Stimulated activated CD8-positive, alpha-beta memory T cell treated with anti-CD3 and anti-CD28 coated beads, Interleukin-12 subunit alpha, Interleukin-12 subunit beta, amount 100 ng/mL, for 24 hours (primary cell): ENCODE data around the gene SMIM22.

Source experiments
- DNase-seq: peaks from one replicate; pipeline ENCODE4 v3.0.0-alpha.2; 2020; ENCODE audit errors: extremely low read depth

Gene SMIM22

DNA sequence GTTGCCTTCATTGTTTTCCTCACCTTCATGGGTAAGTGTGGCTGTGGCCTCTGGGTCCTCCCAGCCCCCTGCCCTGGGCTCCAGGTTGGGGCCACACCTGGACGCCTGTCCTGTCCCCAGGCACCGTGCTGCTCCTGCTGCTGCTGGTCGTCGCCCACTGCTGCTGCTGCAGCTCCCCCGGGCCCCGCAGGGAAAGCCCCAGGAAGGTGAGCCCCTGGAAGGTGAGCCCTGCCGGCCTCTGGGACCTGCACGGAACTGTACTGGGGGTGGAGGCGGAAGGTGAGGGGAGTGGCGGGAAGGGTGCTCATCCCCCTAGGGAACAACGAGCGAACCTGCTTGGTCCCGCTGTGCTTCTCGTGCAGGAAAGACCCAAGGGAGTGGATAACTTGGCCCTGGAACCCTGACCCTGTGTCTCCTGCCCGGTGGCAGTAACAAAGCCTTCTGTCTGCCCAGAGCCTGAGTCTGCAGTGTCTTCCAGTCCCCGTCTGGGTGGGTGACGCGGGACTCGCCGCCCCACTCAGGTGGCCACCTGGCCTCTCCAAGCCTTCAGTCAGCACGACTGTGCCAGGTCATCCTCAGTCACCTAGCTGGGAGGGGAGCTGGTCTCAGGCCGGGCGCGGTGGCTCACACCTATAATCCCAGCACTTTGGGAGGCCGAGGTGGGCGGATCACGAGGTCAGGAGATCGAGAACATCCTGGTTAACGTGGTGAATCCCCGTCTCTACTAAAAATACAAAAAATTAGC is 831 bp downstream of the SMIM22 start:
- DNase-seq = no peak

DNA sequence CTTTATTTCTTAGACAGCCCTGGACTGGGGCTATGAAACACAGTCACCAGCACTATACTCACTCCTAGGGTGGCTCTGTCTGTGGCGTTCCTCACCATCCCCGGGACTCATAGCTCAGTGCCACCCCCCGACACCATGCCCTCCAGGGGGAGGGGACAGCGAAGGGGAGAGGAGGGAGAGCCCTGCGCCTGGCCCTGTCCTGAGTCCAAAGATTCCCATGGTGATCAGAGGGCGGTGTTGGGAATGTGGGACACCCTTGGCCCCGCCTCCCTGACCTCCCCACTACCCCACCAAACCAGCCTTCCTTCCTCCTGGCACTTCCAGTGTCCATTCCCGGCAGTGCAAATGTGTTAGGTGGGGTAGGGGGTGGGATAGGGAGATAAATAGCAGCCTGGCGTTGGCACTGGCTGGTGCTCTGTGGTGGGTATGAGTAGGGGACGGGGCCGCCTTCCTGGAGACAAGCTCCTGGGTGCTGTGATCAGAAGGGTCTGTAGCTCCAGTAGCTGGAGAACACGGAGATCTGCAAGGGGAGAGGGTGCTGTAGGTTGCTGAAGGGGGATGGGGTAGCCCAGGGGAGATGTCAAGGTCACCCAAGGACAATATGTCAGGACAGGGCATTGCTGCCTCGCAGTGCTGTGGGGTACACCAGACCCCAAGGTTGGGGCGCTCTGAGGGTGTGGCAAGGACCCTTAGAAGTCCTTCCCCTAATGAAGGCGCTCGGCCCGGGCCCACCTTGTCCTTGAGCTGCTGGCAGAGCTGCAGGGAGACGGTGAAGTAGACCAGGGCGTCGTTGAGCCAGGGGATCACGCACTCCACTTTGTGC is 2.0 kb downstream of the SMIM22 start:
- DNase-seq = no peak

DNA sequence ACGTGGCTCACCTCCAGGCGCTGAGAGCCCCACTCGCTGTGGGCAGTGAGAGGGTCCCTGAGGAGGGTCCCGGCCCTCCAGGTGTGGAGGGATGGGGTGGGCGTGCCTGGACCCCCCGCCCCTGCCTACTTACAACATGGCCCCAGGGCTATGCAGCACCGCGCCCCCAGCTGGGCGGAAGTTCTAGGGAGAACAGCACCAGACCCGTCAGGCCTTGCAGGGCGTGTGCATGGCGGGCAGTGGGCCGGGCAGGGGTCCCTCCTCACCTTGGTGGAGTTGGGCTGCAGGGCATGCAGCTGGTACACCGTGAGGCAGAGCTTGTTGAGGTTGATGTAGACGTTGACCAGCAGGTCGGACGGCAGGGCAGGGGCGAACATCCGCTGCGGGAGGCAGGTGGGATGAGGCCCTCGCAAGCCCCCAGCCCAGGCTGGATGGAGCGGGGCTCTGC is 2.7 kb downstream of the SMIM22 start:
- no peak for DNase-seq

DNA sequence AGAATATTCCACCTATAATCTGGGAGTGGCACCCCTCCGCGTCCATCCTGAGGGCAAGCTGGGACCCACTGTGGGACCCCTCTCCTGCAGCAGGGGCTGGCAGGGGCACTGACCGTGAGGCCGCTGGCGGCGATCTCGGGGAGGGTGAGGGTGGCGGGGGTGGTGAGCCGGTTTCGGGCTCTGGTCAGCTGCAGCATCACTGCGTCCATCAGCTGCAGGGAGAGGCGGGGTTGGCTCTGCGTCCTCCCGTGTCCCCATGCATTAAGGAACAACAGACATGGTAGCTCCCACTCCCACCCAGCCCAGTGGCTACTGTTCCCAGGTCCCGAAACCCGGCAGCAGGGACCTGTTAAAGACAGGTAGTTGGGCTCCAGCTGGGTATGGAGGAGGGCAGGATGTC is 3.3 kb downstream of the SMIM22 start:
- no peak for DNase-seq

DNA sequence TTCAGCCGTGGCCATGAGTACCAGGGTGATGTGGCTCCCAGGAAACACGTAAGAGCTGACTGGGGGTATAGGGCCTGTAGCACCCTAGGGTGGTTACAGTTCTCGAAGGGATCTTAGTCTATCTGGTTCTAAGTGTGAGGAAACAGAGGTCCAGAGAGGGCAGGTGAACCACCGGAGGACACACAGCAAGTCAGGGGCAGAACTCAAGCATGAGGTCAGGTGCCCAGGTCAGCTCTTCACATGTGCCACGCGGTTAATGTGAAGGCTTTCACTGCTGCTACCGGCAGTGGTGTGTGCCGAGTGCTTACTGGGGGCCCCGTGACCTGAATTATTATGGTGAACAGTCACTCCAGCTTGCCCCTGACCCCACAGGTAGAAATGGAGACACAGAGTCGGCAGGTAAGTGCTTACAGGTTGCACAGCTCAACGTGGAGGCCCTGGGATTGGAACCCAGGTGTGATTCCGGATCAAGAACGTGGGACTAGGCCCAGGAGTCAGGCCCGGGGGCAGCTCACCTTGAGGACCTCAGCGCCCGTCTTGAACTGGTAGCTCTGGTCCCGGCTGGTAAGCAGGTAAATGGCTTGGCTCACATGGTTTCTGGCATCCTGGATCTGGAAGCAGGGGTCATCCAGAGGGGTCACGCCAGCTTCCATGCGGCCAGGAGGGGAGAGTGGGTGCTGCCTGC is 4.1 kb downstream of the SMIM22 start:
- no peak for DNase-seq

DNA sequence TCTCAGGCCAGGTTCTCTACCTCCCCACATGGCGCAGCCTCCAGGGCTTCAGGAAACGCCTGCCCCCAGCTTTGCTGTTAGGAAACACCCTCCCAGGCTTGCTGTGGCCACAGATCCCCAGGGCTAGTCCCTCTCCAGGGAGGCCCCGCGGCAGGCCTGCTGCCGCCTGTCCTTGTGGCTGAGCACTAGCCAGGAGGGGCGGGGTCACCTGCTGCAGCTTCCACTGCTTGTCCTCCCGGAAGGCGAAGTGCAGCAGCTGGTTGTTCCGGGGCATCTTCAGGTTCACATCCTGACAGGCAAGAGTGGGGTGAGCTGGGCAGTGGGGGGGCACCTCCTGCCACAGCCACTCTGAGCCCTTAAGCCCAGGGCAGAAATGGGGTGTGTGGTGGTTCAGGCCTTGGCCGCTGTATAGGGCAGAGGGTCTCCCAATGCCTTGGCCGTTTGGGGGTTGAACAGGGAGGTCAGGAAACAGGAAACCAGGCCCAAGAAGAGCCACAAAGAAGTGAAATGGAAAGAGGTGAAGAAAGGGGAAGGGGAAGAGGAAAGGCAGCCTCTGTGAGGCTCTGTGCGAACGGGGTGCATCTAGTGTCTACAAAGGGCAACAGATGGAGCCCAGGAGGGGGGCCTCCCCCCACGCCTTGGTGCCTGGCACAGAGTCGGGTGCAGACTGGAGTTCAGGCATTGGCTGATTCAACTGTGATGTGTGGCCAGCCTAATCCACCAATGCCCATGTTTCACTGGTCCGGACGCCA is 5.3 kb downstream of the SMIM22 start:
- DNase-seq = no peak

DNA sequence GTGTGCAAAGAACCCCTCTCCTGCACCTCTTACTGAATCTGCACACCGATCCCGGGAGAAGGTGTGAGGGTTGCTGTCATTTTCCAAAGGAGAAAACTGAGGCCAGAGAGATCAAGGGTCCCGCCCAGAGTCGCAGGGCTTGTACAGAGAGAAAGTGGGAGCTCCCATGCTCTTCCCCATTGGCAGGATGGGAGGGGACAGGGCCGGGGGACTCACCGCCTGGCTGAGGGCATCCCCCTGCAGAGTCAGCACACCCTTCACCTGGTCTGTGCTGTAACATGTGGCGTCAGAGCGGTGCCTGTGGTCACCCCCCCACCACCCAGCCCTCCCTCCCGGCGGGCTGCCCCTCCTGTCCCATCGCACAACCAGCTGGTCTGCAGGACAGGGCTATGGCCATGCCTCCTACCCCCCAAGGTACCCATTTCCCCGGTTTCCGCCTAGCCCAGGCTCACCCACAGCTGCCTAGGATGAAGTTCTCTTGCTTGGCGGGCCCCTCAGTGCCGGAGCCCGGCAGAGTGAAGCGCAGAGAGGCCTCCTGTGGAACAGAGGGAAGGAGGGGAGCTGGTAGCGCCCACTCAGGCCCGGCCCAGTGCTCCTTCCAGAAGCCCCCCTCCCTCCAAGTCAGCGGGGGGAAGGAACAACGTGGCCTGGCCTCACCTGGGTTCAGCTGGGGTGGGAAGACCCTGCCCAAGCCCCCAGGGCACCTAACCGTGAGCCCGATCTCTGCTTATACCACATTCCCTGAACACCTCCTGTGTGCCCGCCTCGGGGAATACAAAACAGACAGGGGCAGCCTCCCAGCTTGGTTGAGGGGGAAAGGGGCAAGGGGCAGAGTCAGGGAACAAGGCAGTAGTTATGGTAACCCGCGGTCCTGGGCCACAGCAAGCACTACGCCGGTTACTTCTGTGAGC is 6.1 kb downstream of the SMIM22 start:
- DNase-seq = no peak

DNA sequence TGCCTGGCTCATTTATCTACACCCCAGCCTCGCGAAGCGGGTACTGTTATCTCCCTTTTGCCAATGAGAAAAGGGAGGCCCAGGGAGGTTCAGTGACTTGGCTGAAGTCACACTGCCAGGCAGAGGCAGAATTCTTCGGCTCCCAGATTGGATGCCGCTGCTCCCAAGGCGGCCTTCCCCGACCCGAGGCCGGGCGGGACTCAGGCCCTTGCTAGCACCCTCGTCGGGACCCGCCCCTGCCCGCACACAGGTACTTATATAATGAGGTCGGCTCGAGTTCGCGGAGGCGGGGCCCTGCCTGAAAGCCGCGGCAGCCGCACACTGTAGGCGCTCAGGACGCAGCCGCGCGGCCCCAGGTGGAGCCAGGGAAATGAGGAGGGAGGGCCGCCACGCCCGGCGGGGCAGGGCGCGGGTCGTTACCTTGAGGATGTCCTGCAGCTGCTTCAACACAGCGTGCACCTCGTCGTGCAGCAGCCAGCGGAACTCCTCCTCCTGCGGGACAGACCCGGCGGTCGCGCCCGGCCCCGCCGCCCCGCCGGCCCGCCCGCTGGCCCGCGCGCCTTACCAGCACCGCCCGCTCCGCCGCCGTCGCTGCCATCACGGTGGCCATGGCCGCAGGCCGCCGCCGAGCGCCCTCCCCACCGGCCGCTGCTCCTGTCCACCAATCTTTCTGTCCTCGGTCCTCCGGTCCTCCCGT is 6.9 kb downstream of the SMIM22 start, which contains the start of gene ROGDI:
TSS of gene ROGDI (minus strand) at position 672 of the 697 bp plus-strand sequence. CDS start at position 610, 62 bp downstream.
- peak; percentile 46 for DNase-seq

DNA sequence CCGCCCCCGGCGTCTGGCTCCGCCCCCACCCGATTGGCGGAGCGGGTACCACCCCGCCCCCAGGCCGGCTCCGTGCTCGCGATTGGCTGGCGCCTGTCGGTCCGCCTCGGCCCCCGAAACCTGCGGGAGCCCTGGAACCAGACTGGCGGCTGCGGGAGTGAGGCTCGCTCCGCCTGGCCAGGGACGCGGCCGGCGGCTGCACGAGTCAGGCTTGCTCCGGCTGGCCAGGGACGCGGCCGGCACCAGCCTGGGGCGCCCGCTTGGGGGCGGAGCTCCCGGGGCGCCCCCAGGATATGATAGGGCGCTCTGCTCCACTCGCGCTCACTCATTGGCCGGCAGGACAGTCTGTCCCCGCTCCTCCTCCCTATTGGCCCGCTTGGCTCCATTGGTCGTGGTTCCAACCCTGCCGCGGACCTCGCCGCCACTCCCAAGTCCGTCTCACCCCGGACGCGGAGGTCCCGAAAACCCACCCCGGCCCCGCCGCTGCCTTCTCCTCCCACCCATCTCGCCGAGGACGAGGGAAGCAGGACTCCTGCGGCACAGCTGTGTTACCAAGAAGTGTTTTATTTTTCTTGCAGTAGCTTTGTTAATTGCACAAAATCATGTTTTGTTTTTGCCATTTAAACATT is 7.6 kb downstream of the SMIM22 start:
- DNase-seq = peak; percentile 79

DNA sequence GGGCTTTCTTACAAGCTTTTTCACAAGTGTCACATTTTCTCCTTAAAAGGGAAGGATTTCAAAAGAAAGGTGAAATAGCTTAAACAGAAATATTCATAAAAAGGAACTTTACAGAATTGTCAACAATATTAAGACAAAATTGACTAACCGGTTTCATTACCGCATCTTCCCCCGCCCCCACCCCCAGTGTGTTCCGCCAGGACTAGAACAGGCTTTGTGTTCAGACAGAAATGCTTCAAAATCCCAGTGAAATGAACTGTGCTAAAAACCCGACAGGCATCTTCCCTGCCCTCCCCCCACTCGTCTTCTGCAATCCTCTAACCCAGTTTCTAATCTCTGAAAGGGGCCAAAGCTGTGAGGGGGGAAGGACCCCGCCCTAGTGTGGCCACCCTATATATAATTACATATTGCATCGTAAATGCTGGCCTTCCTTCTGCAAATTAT is 8.3 kb downstream of the SMIM22 start:
- DNase-seq = no peak

DNA sequence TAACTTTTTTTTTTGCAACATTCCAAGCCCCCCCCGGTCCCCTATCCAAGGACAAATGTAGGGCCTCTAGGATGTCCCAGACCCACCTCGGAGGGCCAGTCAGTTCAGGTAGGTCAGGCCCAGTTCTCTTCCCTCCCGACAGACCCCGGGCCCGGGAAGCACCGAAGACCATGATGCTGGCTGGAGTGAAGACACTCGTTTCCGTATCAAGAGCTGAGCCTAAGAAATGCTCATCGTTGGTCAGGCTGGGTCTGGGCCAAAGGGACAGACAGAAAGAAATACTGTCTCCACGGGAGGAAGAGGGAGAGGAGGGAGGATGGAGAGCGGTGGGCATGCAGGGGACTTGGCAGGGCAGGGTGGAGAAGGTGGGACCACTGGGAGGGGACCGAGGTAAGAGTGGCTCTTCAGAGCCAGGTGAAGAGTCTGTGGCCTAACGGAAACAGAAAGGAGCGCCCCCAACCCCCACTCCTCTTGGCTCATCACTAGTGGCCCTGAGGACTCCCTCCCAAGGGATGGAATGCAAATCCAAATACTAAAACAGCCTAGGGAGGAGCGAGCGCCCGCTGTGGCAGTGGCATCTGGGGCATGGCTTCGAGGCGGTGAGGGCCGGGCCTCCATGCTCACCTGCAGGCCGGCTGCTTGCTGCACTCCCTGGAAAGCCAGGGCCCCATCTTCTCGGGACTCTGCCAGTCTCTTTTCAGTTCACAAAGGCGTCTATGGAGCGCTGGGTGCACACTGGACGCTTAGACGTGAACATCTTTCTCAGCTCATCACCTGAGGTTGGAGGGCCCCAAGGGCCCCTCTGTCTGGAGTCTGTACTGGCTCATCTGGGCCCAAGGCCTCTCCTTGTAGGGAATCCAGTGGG is 9.0 kb downstream of the SMIM22 start:
- DNase-seq = no peak

DNA sequence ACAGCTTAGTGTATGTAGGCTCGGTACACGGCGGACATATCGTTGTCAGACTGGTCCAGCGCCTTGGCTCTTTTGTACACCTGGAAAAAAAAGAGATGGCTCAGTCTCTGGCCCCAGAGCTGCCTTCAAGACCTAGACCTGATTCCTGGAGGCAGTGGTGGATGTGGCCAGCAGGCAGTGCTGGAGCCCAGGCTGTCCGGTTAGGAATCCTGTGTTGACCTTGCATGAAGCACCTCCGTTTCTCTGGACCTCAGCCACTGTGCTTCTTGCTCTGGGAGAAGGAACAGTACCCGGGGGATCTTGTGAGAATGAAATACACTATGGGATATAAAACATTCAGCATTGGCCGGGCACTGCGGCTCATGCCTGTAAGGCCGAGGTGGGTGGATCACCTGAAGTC is 10.1 kb downstream of the SMIM22 start:
- no peak for DNase-seq

DNA sequence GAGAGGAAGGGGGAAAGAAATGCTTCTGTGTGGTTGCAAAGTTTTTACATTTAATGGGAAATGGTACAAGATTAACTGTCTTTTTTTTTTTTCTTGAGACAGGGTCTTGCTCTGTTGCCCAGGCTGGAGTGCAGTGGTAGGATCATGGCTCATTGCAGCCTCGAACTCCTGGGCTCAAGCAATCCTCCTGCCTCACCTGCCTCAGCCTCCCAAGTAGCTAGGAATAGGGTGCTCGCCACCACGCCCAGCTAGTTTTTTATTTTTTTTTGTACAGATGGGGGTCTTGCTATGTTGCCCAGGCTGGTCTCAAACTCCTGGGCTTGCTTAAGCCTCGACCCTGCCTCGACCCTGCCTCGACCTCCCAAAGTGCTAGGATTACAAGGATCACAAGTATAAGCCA is 11.1 kb downstream of the SMIM22 start:
- no peak for DNase-seq

DNA sequence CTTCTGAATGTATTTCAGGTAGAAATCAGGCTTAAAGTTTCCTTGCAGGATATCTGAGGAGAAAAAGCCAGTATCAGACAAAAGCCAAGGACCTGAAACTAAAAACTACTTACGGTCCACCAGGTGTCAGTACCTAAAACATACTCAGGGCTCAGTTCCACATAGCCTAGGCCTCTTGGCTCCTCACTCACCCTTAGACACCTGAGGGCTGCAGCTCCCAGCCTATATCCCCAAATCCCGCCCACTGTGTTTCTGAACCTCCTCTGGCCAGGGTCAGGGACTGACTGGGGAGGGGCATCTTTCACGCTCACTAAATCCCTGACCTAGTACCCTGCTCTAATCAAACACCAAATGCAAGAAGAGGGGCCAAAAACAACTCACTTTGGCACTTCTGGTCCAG is 16.1 kb downstream of the SMIM22 start:
- DNase-seq = no peak

DNA sequence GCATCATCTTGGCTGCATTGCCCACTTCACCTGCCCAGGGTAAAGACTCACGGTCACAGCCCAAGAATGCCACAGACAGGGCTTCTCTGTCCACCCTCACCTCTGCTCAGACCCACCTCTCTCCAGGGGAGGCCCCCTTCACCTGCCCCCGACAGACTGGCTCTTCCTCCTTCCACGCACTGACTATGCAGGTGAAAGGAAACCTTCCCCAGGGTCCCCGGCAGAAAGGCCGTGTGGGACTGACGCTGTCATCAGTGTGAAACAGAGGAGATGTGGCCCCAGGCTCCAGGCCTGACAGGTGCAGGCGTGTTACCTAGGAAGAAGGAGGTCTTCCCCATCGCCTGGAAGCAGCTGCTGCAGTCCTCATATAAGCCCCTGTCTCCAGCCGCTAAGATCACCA is 16.6 kb downstream of the SMIM22 start:
- DNase-seq = no peak

DNA sequence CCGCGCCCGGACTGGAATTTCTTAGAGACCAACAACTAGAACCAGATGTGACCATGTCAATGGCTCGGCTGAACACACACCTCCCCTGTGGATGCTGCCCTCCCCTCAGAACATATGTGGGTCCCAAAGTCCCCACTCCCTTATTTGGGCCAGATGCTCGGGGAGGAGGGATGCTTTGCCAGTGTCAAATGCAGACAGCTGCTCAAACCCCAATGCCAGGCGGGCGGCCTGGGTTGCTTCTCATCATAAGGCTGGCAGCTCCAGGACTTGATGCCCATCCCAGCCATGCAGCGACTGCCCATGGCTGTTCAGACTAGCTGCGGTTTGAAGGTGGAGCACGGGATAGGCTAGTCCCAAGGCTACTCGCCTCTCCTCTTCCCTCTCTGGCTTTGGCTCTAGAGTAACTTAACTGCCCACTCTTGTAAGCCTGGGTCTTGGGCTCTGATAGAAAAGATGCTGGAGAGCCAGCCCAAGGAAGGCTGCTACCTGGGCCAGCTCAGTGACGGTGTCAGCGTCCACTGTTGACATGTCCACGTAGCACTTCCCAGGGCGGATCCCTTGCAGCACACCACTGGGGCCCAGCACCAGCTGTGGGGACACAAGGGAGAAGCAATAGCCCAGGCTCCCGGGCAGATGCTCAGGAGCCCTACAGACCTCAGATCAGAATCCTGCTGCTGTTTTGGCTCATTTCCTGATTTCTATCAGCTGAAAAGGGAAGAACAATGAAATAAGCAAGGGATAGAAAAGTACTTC is 18.3 kb downstream of the SMIM22 start:
- DNase-seq = no peak

DNA sequence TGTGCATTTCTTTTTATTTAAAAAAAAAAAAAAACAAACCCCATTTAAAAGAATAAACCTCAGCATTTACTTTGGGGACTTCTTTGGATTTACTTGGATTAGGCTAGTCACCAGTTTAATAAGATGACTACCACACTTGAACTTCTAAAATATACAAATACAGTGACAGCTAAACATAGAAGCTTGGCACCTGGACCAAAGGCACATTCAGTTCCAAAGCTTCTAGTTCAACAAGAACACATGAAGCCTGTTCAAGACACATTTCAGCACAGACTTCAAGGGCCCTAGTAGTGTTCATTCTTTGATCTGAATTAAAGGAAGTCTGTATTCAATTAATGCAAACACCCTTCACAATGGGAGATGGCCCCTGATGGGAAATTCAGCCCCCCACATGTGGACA is 18.9 kb downstream of the SMIM22 start:
- DNase-seq = no peak
